Vagina (tissue), 2 donors: ENCODE data around the gene HSF5. TPM values are rescaled to one million over a fixed set of nuclear protein-coding genes. Genes with fewer than 3 reads are reported as not detected.

Experiments used
- DNase-seq, 2 donors: peaks; one replicate each; pipeline ENCODE4 v3.0.0-alpha.2; 2017; ENCODE audit errors: extremely low spot score in 2 of 2
- H3K27ac ChIP-seq: fragments of 200-600 bp; sonication (generic); one replicate; pipeline ENCODE4 v1.5.1; 2019
- H3K27me3 ChIP-seq: fragments of 200-600 bp; sonication (generic); one replicate; pipeline ENCODE4 v1.5.1; 2019
- H3K36me3 ChIP-seq, 2 donors: fragments of 200-600 bp; sonication (generic); one replicate each; pipeline ENCODE4 v1.5.1; 2017 to 2019
- H3K4me1 ChIP-seq: fragments of 200-600 bp; sonication (generic); one replicate; pipeline ENCODE4 v1.5.1; 2019
- H3K4me3 ChIP-seq, 2 donors: fragments of 200-600 bp; sonication (generic); 1 replicate in 1 of 2; 2 replicates in 1 of 2; pipeline ENCODE4 v1.5.1; 2016 to 2019
- H3K9me3 ChIP-seq: fragments of 200-600 bp; sonication (generic); one replicate; pipeline ENCODE4 v1.5.1; 2019
- POLR2A ChIP-seq, 2 donors: fragments of 450-650 bp; IDR thresholded peaks; one replicate each; pipeline ENCODE4 v1.6.1; 2017; ENCODE audit warnings: antibody characterized with exemption in 2 of 2, mild to moderate bottlenecking in 2 of 2, moderate library complexity in 2 of 2
- POLR2AphosphoS5 ChIP-seq, 2 donors: sonication (generic); formaldehyde crosslinking; IDR thresholded peaks; one replicate each; pipeline ENCODE4 v1.9.0; 2017; ENCODE audit warnings: antibody characterized with exemption in 2 of 2, mild to moderate bottlenecking in 2 of 2, low read depth in 1 of 2; ENCODE audit not compliant: insufficient read depth in 1 of 2
- intact Hi-C: fragments of 100-400 bp; cut with DNase I; formaldehyde crosslinking; loops from one replicate; pipeline ENCODE4 v1.15.1; 2023
- total RNA-seq: library from RNA; depleted of rRNA; stranded (reverse); fragments of >200 nt; gene quantifications from one replicate; pipeline ENCODE4 v1.2.3, GENCODE V29; 2016
- TF ChIP-seq, protein P1 (sequence below), 3 experiments: fragments of 450-650 bp in 2 of 3; fragments of 200-600 bp in 1 of 3; sonication (generic) in 1 of 3; IDR thresholded peaks; one replicate each; pipeline ENCODE4 v1.5.1; 2017 to 2019; ENCODE audit warnings: antibody characterized with exemption in 3 of 3, mild to moderate bottlenecking in 2 of 3, moderate library complexity in 2 of 3

HSF5 gene
- total RNA-seq, 1 donor from 2014 or later, result 0.25 TPM

DNA sequence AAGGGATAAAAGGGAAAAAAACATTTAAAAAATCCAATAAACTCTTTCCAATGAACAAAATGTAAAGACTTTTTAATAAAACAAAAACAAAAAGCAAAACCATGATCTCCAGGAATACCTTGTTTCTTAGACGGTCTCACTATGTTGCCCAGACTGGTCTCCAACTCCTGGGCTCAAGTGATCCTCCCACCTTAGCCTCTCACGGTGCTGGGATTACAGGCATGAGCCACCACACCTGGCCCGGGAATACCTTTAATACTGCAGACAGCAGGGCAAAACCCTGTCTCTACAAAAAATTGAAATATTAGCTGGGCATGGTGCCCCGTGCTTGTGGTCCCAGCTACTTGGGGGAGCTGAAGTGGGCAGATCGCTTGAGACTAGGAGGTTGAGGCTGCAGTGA, 78.8 kb downstream of the HSF5 start:
- H3K4me1 ChIP-seq, result no peaks in the 10 kb centered on the region
- TF ChIP-seq, protein P1, sequence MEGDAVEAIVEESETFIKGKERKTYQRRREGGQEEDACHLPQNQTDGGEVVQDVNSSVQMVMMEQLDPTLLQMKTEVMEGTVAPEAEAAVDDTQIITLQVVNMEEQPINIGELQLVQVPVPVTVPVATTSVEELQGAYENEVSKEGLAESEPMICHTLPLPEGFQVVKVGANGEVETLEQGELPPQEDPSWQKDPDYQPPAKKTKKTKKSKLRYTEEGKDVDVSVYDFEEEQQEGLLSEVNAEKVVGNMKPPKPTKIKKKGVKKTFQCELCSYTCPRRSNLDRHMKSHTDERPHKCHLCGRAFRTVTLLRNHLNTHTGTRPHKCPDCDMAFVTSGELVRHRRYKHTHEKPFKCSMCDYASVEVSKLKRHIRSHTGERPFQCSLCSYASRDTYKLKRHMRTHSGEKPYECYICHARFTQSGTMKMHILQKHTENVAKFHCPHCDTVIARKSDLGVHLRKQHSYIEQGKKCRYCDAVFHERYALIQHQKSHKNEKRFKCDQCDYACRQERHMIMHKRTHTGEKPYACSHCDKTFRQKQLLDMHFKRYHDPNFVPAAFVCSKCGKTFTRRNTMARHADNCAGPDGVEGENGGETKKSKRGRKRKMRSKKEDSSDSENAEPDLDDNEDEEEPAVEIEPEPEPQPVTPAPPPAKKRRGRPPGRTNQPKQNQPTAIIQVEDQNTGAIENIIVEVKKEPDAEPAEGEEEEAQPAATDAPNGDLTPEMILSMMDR (IDR thresholded peaks at IDR 0.05), result no peak
- TF ChIP-seq POLR2A (IDR thresholded peaks at IDR 0.05) (no peak), POLR2AphosphoS5 (IDR thresholded peaks at IDR 0.05; ENCODE audit: insufficient read depth in 1 of 2, low read depth in 1 of 2) (no peak)
- intact Hi-C loops, result no loop called here
- DNase-seq, result no peak
- H3K27me3 ChIP-seq, result no peaks in the 10 kb centered on the region
- no peak overlapping the region for H3K27ac ChIP-seq
- no peaks in the 10 kb centered on the region for H3K9me3 ChIP-seq
- no peak overlapping the region for H3K4me3 ChIP-seq
- no peaks in the 10 kb centered on the region for H3K36me3 ChIP-seq

DNA sequence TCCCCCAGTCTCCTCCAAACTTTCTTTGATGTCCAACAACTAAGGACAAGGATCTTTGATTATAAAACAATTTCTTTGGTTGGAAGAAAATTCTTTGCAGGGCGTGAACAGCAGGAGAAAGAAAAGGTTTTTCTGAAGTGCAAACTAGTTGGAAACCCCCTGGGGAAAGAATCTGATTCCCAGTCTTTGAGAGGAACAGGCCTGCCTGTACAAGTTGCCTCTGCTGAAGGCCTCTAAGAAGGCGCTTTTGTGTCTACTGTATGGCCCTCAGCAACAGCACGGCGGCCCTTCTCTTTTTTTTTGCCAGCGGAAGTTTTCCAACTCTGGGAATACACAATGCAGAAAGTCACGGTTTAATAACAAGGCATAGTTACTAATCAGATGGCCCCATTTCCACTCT, 84.9 kb downstream of the HSF5 start:
- H3K4me3 ChIP-seq, result no peak overlapping the region
- H3K9me3 ChIP-seq, result no peaks in the 10 kb centered on the region
- intact Hi-C loops, result no loop called here
- no peaks in the 10 kb centered on the region for H3K36me3 ChIP-seq
- TF ChIP-seq POLR2AphosphoS5 (IDR thresholded peaks at IDR 0.05; ENCODE audit: insufficient read depth in 1 of 2, low read depth in 1 of 2) (no peak), POLR2A (IDR thresholded peaks at IDR 0.05) (no peak)
- TF ChIP-seq, protein P1 (IDR thresholded peaks at IDR 0.05), result no peak
- H3K27me3 ChIP-seq, result no peaks in the 10 kb centered on the region
- peak overlapping the region; percentile 27 for H3K27ac ChIP-seq
- no peak for DNase-seq
- no peaks in the 10 kb centered on the region for H3K4me1 ChIP-seq

DNA sequence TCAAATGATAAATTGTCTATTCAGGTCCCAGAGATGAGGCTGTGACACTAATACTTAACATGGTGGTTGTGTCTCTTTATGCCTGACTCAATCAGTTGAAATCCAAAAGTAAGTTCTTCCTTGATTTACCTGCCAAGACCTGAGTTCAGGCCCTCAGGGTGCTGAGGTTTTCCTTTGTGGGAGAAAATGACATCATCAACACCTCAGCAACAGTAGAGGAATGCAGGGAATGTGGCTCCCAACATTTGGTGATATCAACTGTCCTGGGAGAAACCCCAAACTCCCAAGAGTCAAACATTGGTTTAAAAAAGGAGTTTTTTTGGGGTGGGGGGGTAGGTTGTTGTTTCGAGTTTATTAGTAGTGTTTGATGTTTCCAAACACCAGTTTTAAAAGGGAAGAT, 85.5 kb downstream of the HSF5 start:
- TF ChIP-seq POLR2A (IDR thresholded peaks at IDR 0.05), result no peak
- no peak for TF ChIP-seq POLR2AphosphoS5 (IDR thresholded peaks at IDR 0.05; ENCODE audit: insufficient read depth in 1 of 2, low read depth in 1 of 2)
- TF ChIP-seq, protein P1 (IDR thresholded peaks at IDR 0.05), result no peak
- Histone ChIP-seq H3K9me3 (no peaks in the 10 kb centered on the region), H3K36me3 (no peaks in the 10 kb centered on the region), H3K27me3 (no peaks in the 10 kb centered on the region), H3K4me1 (no peaks in the 10 kb centered on the region), H3K4me3 (no peak overlapping the region), H3K27ac (peak overlapping the region; percentile 27)
- DNase-seq, result no peak
- intact Hi-C loops, result no loop called here

DNA sequence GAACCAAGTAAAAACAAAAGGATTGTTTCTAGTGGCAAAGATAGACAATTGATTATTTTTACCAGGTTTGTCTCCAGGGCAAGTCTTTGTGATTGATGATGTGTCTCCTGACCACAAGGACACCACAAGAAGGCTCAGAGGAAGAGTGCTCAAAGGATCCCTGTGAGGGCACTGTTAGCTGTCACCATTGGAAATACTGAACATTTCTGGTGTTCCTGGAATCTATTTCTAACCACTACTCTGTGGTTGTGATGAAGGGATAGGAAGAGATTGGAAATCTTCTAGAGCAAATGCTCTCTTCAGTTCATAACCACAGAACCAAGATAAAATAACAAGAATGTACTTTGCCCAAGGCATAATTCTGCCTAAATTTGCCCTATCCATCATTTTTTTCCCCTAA, 86.2 kb downstream of the HSF5 start:
- DNase-seq, result no peak
- TF ChIP-seq, protein P1 (IDR thresholded peaks at IDR 0.05), result no peak
- TF ChIP-seq POLR2AphosphoS5 (IDR thresholded peaks at IDR 0.05; ENCODE audit: insufficient read depth in 1 of 2, low read depth in 1 of 2) (no peak), POLR2A (IDR thresholded peaks at IDR 0.05) (no peak)
- H3K4me1 ChIP-seq, result no peaks in the 10 kb centered on the region
- H3K4me3 ChIP-seq, result no peak overlapping the region
- no peak overlapping the region for H3K27ac ChIP-seq
- no peaks in the 10 kb centered on the region for H3K9me3 ChIP-seq
- intact Hi-C loops, result no loop called here
- H3K27me3 ChIP-seq, result no peaks in the 10 kb centered on the region
- no peaks in the 10 kb centered on the region for H3K36me3 ChIP-seq

DNA sequence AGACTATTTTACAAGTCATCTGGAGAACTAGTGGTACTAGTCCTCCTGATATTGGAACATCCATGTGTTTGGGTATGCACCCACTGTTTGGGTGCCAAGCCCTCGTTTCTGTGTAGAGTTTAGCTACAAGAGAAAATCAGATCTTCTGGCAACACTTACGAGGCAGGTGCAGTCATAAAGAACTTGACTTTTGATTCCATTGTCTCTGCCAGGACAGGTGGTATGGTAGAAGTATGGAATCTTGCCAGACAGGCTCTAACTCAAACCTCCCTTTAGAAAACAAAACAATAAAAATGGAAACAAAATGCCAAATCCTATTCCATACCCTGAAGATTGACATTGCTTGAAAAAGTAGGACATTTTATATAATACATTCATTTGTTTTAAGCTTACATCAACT, 86.9 kb downstream of the HSF5 start:
- no peaks in the 10 kb centered on the region for H3K9me3 ChIP-seq
- TF ChIP-seq POLR2AphosphoS5 (IDR thresholded peaks at IDR 0.05; ENCODE audit: insufficient read depth in 1 of 2, low read depth in 1 of 2), result no peak
- TF ChIP-seq POLR2A (IDR thresholded peaks at IDR 0.05), result no peak
- H3K27ac ChIP-seq, result no peak overlapping the region

More for the DNA sequence above, 86.9 kb downstream of the HSF5 start:
- intact Hi-C loops, result no loop called here
- DNase-seq, result no peak
- Histone ChIP-seq H3K27me3 (no peaks in the 10 kb centered on the region), H3K4me1 (no peaks in the 10 kb centered on the region), H3K36me3 (no peaks in the 10 kb centered on the region), H3K4me3 (no peak overlapping the region)
